HG02623 (cell line): ENCODE data around the gene ATP2B1.

ENCODE experiments used
- ATAC-seq: cut with Tn5 transposase; IDR thresholded peaks from one replicate; pipeline ENCODE4 v1.9.1; 2021; ENCODE audit warnings: moderate library complexity; ENCODE audit not compliant: unreplicated experiment

The ATP2B1 gene

GRCh38 chr12:89694542-89694941, 14.1 kb downstream of the ATP2B1 start:
- ATAC-seq = no peak

- ATAC-seq = no peak
Observed at GRCh38 chr12:89693639-89694202, 14.9 kb downstream of the ATP2B1 start.

- no peak for ATAC-seq
Observed at GRCh38 chr12:89692439-89692838, 16.2 kb downstream of the ATP2B1 start.

- no peak for ATAC-seq
Observed at GRCh38 chr12:89691659-89692058, 17.0 kb downstream of the ATP2B1 start.

- no peak for ATAC-seq
Observed at GRCh38 chr12:89690925-89691324, 17.7 kb downstream of the ATP2B1 start.

- ATAC-seq = no peak
Observed at GRCh38 chr12:89689306-89689705, 19.3 kb downstream of the ATP2B1 start.

- ATAC-seq = no peak
Observed at GRCh38 chr12:89686311-89686710, 22.3 kb downstream of the ATP2B1 start.

GRCh38 chr12:89685363-89685972, 23.2 kb downstream of the ATP2B1 start:
- no peak for ATAC-seq

GRCh38 chr12:89684136-89684535, 24.5 kb downstream of the ATP2B1 start:
- ATAC-seq = no peak

GRCh38 chr12:89682284-89682683, 26.4 kb downstream of the ATP2B1 start:
- no peak for ATAC-seq

- ATAC-seq = no peak
Observed at GRCh38 chr12:89680409-89680808, 28.2 kb downstream of the ATP2B1 start.

GRCh38 chr12:89679631-89680030, 29.0 kb downstream of the ATP2B1 start:
- no peak for ATAC-seq

GRCh38 chr12:89678225-89678624, 30.4 kb downstream of the ATP2B1 start:
- ATAC-seq = no peak

GRCh38 chr12:89676930-89677329, 31.7 kb downstream of the ATP2B1 start:
- no peak for ATAC-seq

GRCh38 chr12:89674326-89674942, 34.2 kb downstream of the ATP2B1 start:
- no peak for ATAC-seq

GRCh38 chr12:89673603-89674002, 35.0 kb downstream of the ATP2B1 start:
- ATAC-seq = no peak

GRCh38 chr12:89672589-89672979, 36.1 kb downstream of the ATP2B1 start:
- no peak for ATAC-seq

- ATAC-seq = no peak
Observed at GRCh38 chr12:89671469-89671868, 37.2 kb downstream of the ATP2B1 start.

GRCh38 chr12:89669197-89669596, 39.4 kb downstream of the ATP2B1 start:
- ATAC-seq = no peak

- no peak for ATAC-seq
Observed at GRCh38 chr12:89665556-89665955, 43.1 kb downstream of the ATP2B1 start.

- ATAC-seq = no peak
Observed at GRCh38 chr12:89664441-89664840, 44.2 kb downstream of the ATP2B1 start.

- peak; percentile 75 for ATAC-seq
Observed at GRCh38 chr12:89663577-89664357, 44.9 kb downstream of the ATP2B1 start.
